ENCODE data around the gene METAP1D.

DNA sequence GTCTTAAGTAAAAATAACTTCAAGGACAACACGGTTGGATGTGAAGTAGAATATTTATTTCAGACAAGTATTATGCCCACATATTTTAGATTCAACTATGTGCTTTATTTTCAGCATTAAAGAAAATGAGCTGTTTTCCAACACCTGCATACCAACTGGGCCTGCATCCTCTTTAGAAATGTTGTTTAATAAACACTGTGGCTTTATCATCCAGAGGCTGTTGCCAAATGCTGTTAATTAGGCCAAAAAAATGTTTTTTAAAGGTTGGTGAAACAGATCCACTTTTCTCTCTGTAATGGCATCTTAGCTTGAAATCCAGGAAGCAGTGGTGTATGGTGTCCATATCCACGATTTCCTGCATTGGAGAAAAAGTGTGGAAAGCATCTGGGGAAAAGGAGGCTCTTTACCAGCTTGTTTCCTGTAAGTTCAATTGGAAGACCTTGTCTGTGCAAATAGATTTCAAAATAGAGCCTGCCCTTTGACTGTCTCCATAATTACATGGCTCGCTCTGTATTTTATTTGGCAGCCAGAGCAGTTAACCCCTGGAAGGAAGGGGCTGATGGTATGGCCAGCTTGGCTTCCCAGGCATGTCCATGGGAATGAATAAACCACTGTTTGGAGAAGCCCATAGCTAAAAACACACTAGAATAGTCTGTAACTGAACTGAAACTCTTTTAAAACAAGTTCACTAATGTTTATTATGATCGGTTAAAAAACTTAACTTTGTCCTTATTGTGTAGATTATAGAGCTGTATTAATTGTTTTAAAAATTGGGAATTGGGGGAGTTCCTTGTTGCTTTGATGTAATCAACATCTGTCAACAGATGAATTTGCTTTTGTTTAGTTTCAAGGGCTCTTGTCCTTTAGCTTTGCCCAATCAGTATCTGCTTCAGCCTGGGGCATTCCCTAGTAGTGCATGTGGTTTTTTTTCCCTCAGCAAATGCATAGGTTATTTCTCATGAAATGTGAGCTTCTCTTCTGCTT is 52.5 kb downstream of the METAP1D start:
- TF ChIP-seq CTCF (IDR thresholded peaks at IDR 0.05) (no peak), EP300 (IDR thresholded peaks at IDR 0.05) (no peak)
